Astrocyte (in vitro differentiated cells and primary cell): Measurements from ENCODE around the gene SLC4A7. TPM values are rescaled to one million over a fixed set of nuclear protein-coding genes. Genes with fewer than 3 reads are reported as not detected.

ENCODE experiments used
- DNase-seq: peaks from one replicate; pipeline ENCODE4 v3.0.0-alpha.2; 2010; ENCODE audit warnings: low read depth
- FAIRE-seq: peaks from 2 replicates; lab custom pipeline; 2011; peaks lifted over from hg19 to GRCh38; lab: Jason Lieb, UNC
- H2AFZ ChIP-seq: 2 replicates; pipeline ENCODE4 v1.6.0; 2012; ENCODE audit warnings: low read depth, low read length, inconsistent platforms
- H3K27ac ChIP-seq: 2 replicates; pipeline ENCODE4 v1.5.1; 2011; ENCODE audit warnings: low read depth, low read length, inconsistent platforms
- H3K27me3 ChIP-seq: 2 replicates; pipeline ENCODE4 v1.6.0; 2011; ENCODE audit warnings: low read length, inconsistent platforms; ENCODE audit not compliant: insufficient read depth
- H3K36me3 ChIP-seq: 2 replicates; pipeline ENCODE4 v1.5.1; 2011; ENCODE audit warnings: low read length, inconsistent platforms; ENCODE audit not compliant: insufficient read depth
- H3K4me1 ChIP-seq: 2 replicates; pipeline ENCODE4 v1.5.1; 2011; ENCODE audit warnings: low read length, inconsistent platforms; ENCODE audit not compliant: insufficient read depth
- H3K4me2 ChIP-seq: 2 replicates; pipeline ENCODE4 v1.6.0; 2012; ENCODE audit warnings: low read length, inconsistent platforms
- H3K4me3 ChIP-seq: 2 replicates; pipeline ENCODE4 v1.5.1; 2011; ENCODE audit warnings: low read depth, mild to moderate bottlenecking, low read length, inconsistent platforms; ENCODE audit not compliant: insufficient read depth
- H3K79me2 ChIP-seq: 2 replicates; pipeline ENCODE4 v1.6.0; 2012; ENCODE audit warnings: mild to moderate bottlenecking, low read length, inconsistent platforms; ENCODE audit not compliant: insufficient read depth
- H3K9ac ChIP-seq: 2 replicates; pipeline ENCODE4 v1.6.0; 2012; ENCODE audit warnings: mild to moderate bottlenecking, low read length, inconsistent platforms
- H3K9me3 ChIP-seq: 2 replicates; pipeline ENCODE4 v1.5.1; 2012; ENCODE audit warnings: low read depth, mild to moderate bottlenecking, low read length, inconsistent platforms; ENCODE audit not compliant: insufficient read depth
- H4K20me1 ChIP-seq: 2 replicates; pipeline ENCODE4 v1.6.0; 2012; ENCODE audit warnings: low read length, inconsistent platforms; ENCODE audit not compliant: insufficient read depth
- H3K27ac Mint-ChIP-seq: one replicate; pipeline ENCODE4 v1.8.0; 2021; ENCODE audit warnings: mild to moderate bottlenecking, mixed read lengths; ENCODE audit not compliant: unreplicated experiment
- H3K27me3 Mint-ChIP-seq: one replicate; pipeline ENCODE4 v1.8.0; 2021; ENCODE audit warnings: low read depth, mixed read lengths; ENCODE audit not compliant: unreplicated experiment
- H3K36me3 Mint-ChIP-seq: one replicate; pipeline ENCODE4 v1.8.0; 2021; ENCODE audit warnings: low read depth, mixed read lengths; ENCODE audit not compliant: unreplicated experiment
- H3K4me1 Mint-ChIP-seq: one replicate; pipeline ENCODE4 v1.8.0; 2021; ENCODE audit warnings: low read depth, mixed read lengths; ENCODE audit not compliant: unreplicated experiment
- H3K4me3 Mint-ChIP-seq: one replicate; pipeline ENCODE4 v1.8.0; 2021; ENCODE audit warnings: mild to moderate bottlenecking, moderate library complexity, mixed read lengths; ENCODE audit not compliant: unreplicated experiment
- H3K9me3 Mint-ChIP-seq: one replicate; pipeline ENCODE4 v1.8.0; 2021; ENCODE audit warnings: mild to moderate bottlenecking, mixed read lengths; ENCODE audit not compliant: unreplicated experiment
- CTCF ChIP-seq: IDR thresholded peaks from 2 replicates; pipeline ENCODE4 v1.5.1; 2011; ENCODE audit warnings: low read depth, mild to moderate bottlenecking, inconsistent platforms, low read length, moderate library complexity; ENCODE audit not compliant: insufficient read depth
- EZH2 ChIP-seq: IDR thresholded peaks from 2 replicates; pipeline ENCODE4 v1.6.1; 2012; ENCODE audit warnings: mild to moderate bottlenecking, low read length, inconsistent platforms; ENCODE audit not compliant: insufficient read depth
- total RNA-seq: library from RNA; stranded (reverse); gene quantifications from 2 replicates; pipeline ENCODE4 v1.2.1, GENCODE V29; 2021

Gene SLC4A7
- total RNA-seq, 1 donor from 2014 or later: 68.7 TPM

- H2AFZ ChIP-seq: no peak overlapping the region
- H3K36me3 Mint-ChIP-seq: no peaks in the 10 kb centered on the region
- H3K9ac ChIP-seq: no peak overlapping the region
- no peak overlapping the region for H3K27ac Mint-ChIP-seq
- H3K4me3 ChIP-seq: no peak overlapping the region
- no peak overlapping the region for H3K27ac ChIP-seq
- no peak overlapping the region for H3K4me3 Mint-ChIP-seq
- TF ChIP-seq EZH2 (no peak), CTCF (no peak)
- H3K4me2 ChIP-seq: no peak overlapping the region
- H3K27me3 Mint-ChIP-seq: no peaks in the 10 kb centered on the region
- no peaks in the 10 kb centered on the region for H3K79me2 ChIP-seq
- no peaks in the 10 kb centered on the region for H4K20me1 ChIP-seq
- peaks cover 5% of the 10 kb centered on the region for H3K4me1 Mint-ChIP-seq
- H3K36me3 ChIP-seq: no peaks in the 10 kb centered on the region
- H3K9me3 ChIP-seq: no peaks in the 10 kb centered on the region
- peaks cover 7% of the 10 kb centered on the region for H3K4me1 ChIP-seq
- H3K27me3 ChIP-seq: no peaks in the 10 kb centered on the region
- no peaks in the 10 kb centered on the region for H3K9me3 Mint-ChIP-seq
- DNase-seq (no peak), FAIRE-seq (no peak)
These were observed 17.6 kb upstream of the SLC4A7 start for GRCh38 chr3:27501759-27502158.

DNA sequence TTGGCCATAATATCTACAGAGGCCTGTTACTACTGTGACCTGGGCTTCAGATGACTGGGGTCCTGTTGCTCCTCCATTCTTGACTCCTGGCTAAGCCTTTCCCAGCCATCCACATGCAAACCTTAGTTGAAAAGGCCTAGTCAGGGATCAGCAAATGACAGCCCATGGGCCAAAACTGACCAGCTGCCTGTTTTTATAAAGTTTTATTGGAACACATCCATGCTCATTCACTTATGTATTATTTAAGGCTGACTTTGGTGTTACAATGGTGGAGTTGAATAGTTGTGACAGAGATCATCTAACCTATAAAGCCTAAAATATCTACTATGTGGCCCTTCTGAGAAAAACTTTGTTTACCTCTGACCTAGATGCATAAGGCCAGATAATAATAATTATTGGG, 16.8 kb upstream of the SLC4A7 start:
- no peak overlapping the region for H3K9ac ChIP-seq
- Mint-ChIP-seq H3K9me3 (no peaks in the 10 kb centered on the region), H3K27ac (no peak overlapping the region), H3K27me3 (no peaks in the 10 kb centered on the region), H3K4me1 (peaks cover 5% of the 10 kb centered on the region), H3K36me3 (no peaks in the 10 kb centered on the region), H3K4me3 (no peak overlapping the region)
- FAIRE-seq (no peak), DNase-seq (no peak)
- no peak overlapping the region for H2AFZ ChIP-seq
- H4K20me1 ChIP-seq: no peaks in the 10 kb centered on the region
- TF ChIP-seq EZH2 (no peak), CTCF (no peak)
- no peak overlapping the region for H3K4me2 ChIP-seq
- no peak overlapping the region for H3K27ac ChIP-seq
- peaks cover 7% of the 10 kb centered on the region for H3K4me1 ChIP-seq
- H3K27me3 ChIP-seq: no peaks in the 10 kb centered on the region
- H3K9me3 ChIP-seq: no peaks in the 10 kb centered on the region
- H3K79me2 ChIP-seq: no peaks in the 10 kb centered on the region
- no peak overlapping the region for H3K4me3 ChIP-seq
- H3K36me3 ChIP-seq: no peaks in the 10 kb centered on the region

DNA sequence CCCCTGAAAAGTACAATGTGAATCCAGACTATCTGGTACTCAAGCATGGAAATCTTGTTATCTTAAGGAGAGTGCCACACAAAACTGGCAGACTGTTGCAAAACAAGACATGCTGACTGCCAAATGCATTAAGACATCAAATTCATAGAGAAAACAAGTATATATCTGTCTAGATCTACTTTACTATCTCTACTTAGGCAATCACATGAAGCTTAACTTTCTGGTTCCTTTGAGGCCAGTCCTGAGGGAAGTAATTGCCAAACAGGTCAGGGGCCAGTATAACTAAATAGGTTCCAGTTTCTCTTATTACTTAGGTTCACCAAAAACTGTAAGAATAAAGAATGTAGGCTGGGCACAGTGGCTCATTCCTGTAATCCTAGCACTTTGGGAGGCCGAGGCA, 15.9 kb upstream of the SLC4A7 start:
- no peak overlapping the region for H3K4me2 ChIP-seq
- no peak overlapping the region for H3K27ac Mint-ChIP-seq
- H3K79me2 ChIP-seq: no peaks in the 10 kb centered on the region
- DNase-seq (no peak), FAIRE-seq (no peak)
- no peak overlapping the region for H3K27ac ChIP-seq
- no peaks in the 10 kb centered on the region for H3K36me3 ChIP-seq
- no peak overlapping the region for H3K4me3 ChIP-seq
- no peak overlapping the region for H3K9ac ChIP-seq
- no peaks in the 10 kb centered on the region for H3K27me3 Mint-ChIP-seq
- H3K4me1 Mint-ChIP-seq: peaks cover 5% of the 10 kb centered on the region
- no peaks in the 10 kb centered on the region for H3K9me3 ChIP-seq
- no peak for TF ChIP-seq CTCF
- no peak for TF ChIP-seq EZH2
- peaks cover 7% of the 10 kb centered on the region for H3K4me1 ChIP-seq
- no peak overlapping the region for H2AFZ ChIP-seq
- no peaks in the 10 kb centered on the region for H4K20me1 ChIP-seq
- H3K36me3 Mint-ChIP-seq: no peaks in the 10 kb centered on the region
- H3K27me3 ChIP-seq: no peaks in the 10 kb centered on the region
- no peaks in the 10 kb centered on the region for H3K9me3 Mint-ChIP-seq
- no peak overlapping the region for H3K4me3 Mint-ChIP-seq
